Chondrocyte (in vitro differentiated cells): ENCODE results near the gene ANHX. TPM values are rescaled to one million over a fixed set of nuclear protein-coding genes. Genes with fewer than 3 reads are reported as not detected.

ENCODE experiments used
- DNase-seq: peaks from one replicate; pipeline ENCODE4 v3.0.0; 2021; ENCODE audit warnings: mixed read lengths, low spot score
- H3K27ac Mint-ChIP-seq: one replicate; pipeline ENCODE4 v1.8.0; 2021; ENCODE audit warnings: mild to moderate bottlenecking, moderate library complexity, mixed read lengths; ENCODE audit not compliant: unreplicated experiment
- H3K27me3 Mint-ChIP-seq: 2 replicates; pipeline ENCODE4 v1.8.0; 2021; ENCODE audit warnings: low read depth, mixed read lengths
- H3K36me3 Mint-ChIP-seq: 2 replicates; pipeline ENCODE4 v1.8.0; 2021; ENCODE audit warnings: low read depth, mixed read lengths
- H3K4me1 Mint-ChIP-seq: 2 replicates; pipeline ENCODE4 v1.8.0; 2021; ENCODE audit warnings: low read depth, mild to moderate bottlenecking, mixed read lengths
- H3K4me3 Mint-ChIP-seq: one replicate; pipeline ENCODE4 v1.8.0; 2021; ENCODE audit warnings: mild to moderate bottlenecking, moderate library complexity, mixed read lengths; ENCODE audit not compliant: unreplicated experiment
- H3K9me3 Mint-ChIP-seq: 2 replicates; pipeline ENCODE4 v1.8.0; 2021; ENCODE audit warnings: low read depth, mixed read lengths
- total RNA-seq: library from RNA; stranded (reverse); gene quantifications from 3 replicates; pipeline ENCODE4 v1.2.1, GENCODE V29; 2021
- TF ChIP-seq, protein P1 (sequence below): fragments of 200-600 bp; sonication (generic); IDR thresholded peaks from 2 replicates; pipeline ENCODE4 v1.5.0; 2021; ENCODE audit warnings: antibody characterized with exemption, mild to moderate bottlenecking, moderate library complexity

ANHX gene
- total RNA-seq, 1 donor from 2014 or later, result not detected

GRCh38 chr12:133231001-133231400 lies 4.7 kb downstream of the ANHX start:
- TF ChIP-seq, protein P1, sequence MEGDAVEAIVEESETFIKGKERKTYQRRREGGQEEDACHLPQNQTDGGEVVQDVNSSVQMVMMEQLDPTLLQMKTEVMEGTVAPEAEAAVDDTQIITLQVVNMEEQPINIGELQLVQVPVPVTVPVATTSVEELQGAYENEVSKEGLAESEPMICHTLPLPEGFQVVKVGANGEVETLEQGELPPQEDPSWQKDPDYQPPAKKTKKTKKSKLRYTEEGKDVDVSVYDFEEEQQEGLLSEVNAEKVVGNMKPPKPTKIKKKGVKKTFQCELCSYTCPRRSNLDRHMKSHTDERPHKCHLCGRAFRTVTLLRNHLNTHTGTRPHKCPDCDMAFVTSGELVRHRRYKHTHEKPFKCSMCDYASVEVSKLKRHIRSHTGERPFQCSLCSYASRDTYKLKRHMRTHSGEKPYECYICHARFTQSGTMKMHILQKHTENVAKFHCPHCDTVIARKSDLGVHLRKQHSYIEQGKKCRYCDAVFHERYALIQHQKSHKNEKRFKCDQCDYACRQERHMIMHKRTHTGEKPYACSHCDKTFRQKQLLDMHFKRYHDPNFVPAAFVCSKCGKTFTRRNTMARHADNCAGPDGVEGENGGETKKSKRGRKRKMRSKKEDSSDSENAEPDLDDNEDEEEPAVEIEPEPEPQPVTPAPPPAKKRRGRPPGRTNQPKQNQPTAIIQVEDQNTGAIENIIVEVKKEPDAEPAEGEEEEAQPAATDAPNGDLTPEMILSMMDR, result no peak
- H3K4me3 Mint-ChIP-seq, result no peak overlapping the region
- H3K27ac Mint-ChIP-seq, result no peak overlapping the region
- DNase-seq, result no peak
- no peaks in the 10 kb centered on the region for H3K36me3 Mint-ChIP-seq
- H3K27me3 Mint-ChIP-seq, result no peaks in the 10 kb centered on the region
- no peaks in the 10 kb centered on the region for H3K4me1 Mint-ChIP-seq
- peaks cover 48% of the 10 kb centered on the region for H3K9me3 Mint-ChIP-seq

- DNase-seq, result no peak
- H3K4me1 Mint-ChIP-seq, result no peaks in the 10 kb centered on the region
- H3K36me3 Mint-ChIP-seq, result no peaks in the 10 kb centered on the region
- H3K27me3 Mint-ChIP-seq, result no peaks in the 10 kb centered on the region
- H3K9me3 Mint-ChIP-seq, result peaks cover 48% of the 10 kb centered on the region
- H3K27ac Mint-ChIP-seq, result no peak overlapping the region
- TF ChIP-seq, protein P1, result no peak
- H3K4me3 Mint-ChIP-seq, result no peak overlapping the region
Observed at GRCh38 chr12:133227281-133227852, 8.3 kb downstream of the ANHX start.

GRCh38 chr12:133226690-133227089 lies 9.0 kb downstream of the ANHX start:
- Mint-ChIP-seq H3K9me3 (peaks cover 50% of the 10 kb centered on the region), H3K4me3 (no peak overlapping the region), H3K27me3 (no peaks in the 10 kb centered on the region), H3K36me3 (no peaks in the 10 kb centered on the region), H3K4me1 (no peaks in the 10 kb centered on the region), H3K27ac (no peak overlapping the region)
- TF ChIP-seq, protein P1, result no peak
- no peak for DNase-seq

DNA sequence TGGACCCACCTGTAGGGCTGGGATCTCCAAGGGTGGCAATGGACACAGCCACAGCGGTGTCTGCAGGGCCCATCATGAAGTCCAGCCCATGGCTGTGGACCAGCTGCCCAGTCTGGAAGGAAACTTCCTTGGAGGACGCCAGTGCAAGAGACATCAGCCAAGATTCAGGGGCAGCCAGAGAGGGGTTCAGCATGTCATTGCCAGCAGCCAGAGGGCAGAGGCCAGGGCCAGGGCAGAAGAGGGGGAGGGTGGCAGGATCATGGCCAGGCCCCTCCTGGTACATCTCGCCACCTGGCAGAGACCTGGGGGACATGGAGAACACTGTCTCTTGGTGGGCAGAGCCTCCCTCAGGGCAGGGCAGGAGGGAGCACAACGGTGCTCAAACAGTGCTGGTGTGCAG lies 10.2 kb downstream of the ANHX start:
- Mint-ChIP-seq H3K4me1 (no peaks in the 10 kb centered on the region), H3K4me3 (no peak overlapping the region), H3K27me3 (no peaks in the 10 kb centered on the region), H3K9me3 (peaks cover 45% of the 10 kb centered on the region), H3K36me3 (no peaks in the 10 kb centered on the region), H3K27ac (no peak overlapping the region)
- TF ChIP-seq, protein P1, result no peak
- peak; percentile 80 for DNase-seq

DNA sequence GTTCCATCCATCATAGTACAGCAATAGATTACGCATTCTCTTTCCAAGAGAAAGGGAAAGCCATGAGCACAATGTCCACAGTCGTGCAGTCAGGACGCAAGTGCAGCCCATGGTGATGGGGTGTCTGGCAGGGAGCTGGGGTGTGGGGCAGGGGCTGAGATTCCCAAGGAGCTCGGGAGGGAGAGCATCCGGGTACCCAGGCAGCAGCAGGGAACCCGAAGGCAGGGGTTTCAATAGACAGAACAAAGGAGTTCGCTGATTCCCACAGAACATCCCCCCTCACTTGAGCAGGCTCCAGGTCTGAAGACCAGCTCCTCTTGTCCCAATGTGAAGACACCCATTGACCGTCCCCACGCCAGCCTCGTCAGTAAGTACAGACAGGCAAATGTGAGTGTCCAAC lies 13.5 kb downstream of the ANHX start:
- Mint-ChIP-seq H3K4me1 (no peaks in the 10 kb centered on the region), H3K27ac (no peak overlapping the region), H3K27me3 (no peaks in the 10 kb centered on the region), H3K36me3 (no peaks in the 10 kb centered on the region), H3K9me3 (peaks cover 52% of the 10 kb centered on the region), H3K4me3 (no peak overlapping the region)
- TF ChIP-seq, protein P1, result no peak
- peak; percentile 77 for DNase-seq
